ENCODE data around the gene PROKR2.

Gene PROKR2

GRCh38 chr20:5316188-5317158 lies at the start of gene PROKR2:
TSS of gene PROKR2 (minus strand) at chr20:5316954. CDS start at chr20:5314369, 2,585 bp downstream.
- DNase-seq: no peak

DNA sequence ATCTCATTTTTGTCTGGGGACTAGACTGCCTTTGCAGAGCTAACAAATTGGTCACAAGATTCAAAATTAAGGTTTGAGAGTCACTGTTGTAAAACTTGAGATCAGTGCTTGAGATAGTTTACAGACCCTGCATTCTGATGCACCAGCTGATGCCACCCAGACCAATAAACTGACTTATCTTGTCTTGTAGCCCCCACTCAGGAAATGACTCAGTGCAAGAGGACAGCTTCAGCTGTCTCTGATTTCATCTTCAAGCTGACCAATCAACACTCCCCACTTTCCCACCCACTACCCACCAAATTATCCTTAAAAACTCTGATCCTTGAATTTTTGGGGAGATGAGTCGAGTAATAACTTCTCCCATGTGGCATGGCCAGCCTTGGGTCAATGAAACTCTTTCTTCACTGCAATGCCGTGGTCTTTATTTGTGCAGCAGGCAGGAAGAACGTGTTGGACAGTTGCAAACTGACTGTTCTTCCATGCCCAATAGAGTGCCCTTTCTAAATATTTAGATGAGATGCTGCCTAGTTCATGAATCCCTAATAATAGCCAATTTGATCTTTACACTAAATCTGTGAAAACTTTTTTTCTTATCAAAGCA lies 48.3 kb upstream of the PROKR2 start:
- no peak for DNase-seq

DNA sequence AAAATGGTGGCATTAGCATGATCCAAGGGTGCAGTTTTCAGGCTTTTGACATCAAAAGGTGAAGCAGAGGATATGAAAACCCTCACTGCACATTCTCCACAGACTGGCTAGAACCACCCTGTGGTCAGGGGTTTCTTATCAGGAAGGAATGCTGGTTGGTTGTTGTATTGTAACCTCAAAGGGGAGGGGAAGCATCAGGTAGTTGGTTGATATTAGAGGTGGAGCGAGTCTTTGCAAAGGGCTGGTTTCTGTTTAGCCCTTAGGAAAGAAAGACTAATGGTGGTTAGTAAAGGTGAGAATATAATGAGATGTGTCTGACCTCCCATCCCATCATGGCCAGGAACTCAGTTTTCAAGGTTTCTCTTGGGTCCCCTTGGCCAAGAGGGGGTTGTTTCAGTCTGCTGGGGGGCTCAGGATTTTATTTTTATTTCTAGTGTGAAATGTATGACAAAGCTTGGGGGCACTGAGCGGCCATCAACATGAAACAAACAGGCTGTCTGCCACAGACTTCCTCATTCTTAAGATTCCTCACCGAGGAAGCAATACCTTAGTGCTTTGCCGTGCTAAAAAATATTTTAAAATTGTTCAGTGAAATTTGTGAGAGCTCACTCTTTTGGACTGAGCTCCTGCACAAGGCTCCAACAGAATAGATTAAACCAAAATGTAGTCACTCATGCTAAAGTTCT lies 47.5 kb upstream of the PROKR2 start:
- no peak for DNase-seq

DNA sequence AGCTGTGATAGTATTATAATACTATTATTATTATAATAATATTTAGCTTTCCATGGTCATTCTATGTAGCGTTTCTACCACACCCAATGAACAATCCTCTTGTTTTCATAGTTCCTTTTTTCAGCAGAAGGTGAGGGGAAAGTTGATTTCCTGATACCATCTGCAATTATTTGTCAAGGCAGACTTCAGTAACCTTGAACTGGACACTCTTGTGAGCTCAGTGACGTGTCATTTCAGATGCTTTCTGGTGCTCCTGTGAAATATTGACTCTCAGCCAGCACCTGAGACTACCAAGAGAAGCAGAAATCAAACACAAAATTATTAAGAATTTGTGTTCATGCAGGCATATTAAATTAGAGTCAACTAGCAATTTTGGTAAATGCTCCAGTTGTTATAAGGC lies 46.0 kb upstream of the PROKR2 start:
- DNase-seq: no peak

DNA sequence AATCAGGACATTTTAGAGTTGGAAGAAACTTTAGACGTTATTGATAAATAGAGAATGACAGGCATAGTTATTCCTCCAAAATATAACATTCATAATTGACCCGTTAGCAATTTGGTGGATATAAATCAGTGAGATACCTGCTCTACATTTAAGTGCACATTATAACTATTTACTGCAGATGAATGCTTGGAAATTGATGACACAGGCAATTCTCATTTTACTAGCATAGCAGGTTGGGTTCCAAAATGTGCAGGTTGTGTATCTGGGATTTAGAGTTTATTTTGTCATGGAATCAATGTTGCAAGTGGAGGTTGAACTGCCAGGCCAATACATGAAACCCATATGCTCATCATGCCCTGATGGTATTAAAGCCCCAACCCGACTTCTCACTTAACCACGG lies 44.4 kb upstream of the PROKR2 start:
- no peak for DNase-seq

DNA sequence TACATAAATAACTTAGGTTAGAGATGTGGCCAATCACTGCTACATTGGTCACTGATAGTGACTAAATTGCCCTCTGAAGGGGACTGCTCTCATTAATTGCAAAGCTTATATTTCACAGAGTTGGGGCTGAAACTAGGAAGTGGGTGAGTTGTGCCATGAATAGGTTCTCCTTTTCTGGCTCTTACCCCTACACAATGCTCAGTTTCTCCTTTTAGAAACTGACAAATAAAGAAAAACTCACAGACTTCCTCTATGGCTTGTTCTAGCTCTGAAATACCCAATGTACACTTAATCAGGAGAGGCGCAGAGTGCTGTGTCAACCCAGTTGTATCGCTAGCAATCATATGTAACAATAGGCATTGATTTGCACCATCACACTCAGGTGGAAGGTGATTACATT lies 41.2 kb upstream of the PROKR2 start:
- no peak for DNase-seq

- no peak for DNase-seq
These were observed 40.2 kb upstream of the PROKR2 start for GRCh38 chr20:5356941-5357340.

DNA sequence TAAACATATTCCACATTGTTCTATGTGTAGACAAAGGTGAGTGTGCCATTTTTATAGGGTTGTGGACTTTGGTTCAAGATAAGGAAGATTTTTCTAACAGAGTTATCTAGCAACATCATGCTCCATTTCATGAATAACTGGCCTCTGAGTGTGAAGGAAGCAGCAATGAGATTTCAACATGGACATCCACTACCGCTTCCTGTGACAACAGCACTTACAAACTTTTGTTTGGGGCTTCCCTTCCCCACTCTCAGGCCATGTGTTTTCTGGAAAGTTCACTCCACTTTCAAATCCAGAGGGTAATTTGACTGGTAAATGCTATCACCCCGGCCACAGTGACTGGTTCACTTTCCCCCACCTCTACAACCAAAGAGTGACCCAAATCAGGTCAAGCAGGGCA lies 38.1 kb upstream of the PROKR2 start:
- DNase-seq: no peak

- DNase-seq: no peak
These were observed 37.1 kb upstream of the PROKR2 start for GRCh38 chr20:5353624-5354496.

GRCh38 chr20:5349448-5349847 lies 32.7 kb upstream of the PROKR2 start:
- DNase-seq: no peak

DNA sequence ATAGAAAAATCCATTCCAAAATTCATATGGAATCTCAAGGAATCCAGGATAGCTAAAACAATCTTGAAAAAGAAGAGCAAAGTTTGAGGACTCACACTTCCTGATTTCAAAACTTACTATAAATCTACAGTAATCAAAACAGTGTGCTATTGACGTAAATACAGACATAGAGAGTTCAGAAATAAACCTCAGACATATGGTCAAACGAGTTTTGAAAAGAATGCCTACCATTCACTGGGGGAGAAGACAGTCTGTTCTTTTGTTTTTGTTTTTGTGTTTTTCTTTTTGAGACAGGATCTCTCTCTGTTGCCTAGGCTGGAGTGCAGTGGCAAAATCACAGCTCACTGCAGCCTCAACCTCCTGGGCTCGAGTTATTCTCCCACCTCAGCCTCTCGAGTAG lies 25.3 kb upstream of the PROKR2 start:
- DNase-seq: no peak

- no peak for DNase-seq
These were observed 14.6 kb upstream of the PROKR2 start for GRCh38 chr20:5331340-5331739.

- DNase-seq: no peak
These were observed 11.5 kb upstream of the PROKR2 start for GRCh38 chr20:5328268-5328667.

DNA sequence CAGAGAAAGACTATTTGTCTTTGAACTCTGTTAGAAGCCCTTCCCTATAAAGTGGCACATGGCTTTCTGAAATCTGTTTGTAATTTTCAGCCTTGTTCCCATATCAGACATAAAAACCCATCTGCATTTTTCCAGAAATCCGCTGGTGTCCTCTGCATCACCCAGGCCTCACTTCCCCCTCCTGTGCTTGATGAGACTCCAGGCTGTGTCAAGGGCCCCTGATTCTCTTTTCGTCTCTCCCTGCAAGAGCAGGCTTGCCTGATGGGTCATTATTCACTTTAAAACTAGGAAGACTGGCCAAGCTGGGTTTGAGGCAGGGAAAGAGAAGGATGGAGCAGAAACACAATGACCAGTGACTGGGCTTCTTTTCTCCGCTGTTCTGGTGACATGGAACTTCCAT lies 10.6 kb upstream of the PROKR2 start:
- peak; percentile 45 for DNase-seq

- no peak for DNase-seq
These were observed 957 bp downstream of the PROKR2 start for GRCh38 chr20:5315807-5316187.

GRCh38 chr20:5313916-5314315 lies 2.8 kb downstream of the PROKR2 start:
- DNase-seq: no peak

- no peak for DNase-seq
These were observed 4.2 kb downstream of the PROKR2 start for GRCh38 chr20:5312518-5312917.

DNA sequence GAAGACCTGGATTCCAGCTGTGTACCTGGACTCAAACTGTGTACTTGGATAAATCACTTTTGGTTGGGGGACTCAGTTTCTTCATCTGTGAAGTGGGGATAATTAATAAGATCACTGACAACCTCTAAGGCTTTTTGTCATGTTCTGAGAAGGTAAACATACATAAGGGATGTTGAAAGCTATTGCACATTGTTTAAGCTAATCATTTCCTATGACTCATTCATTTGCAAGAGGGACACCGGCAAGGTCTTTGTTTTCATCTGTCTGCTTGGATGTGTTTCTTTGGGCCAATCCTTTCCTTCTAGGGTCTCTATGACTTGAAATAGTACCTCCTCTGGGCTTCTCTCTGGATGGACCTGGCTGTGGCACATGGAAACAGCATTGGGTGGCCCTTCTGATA lies 6.8 kb downstream of the PROKR2 start:
- DNase-seq: no peak

- no peak for DNase-seq
These were observed 17.9 kb downstream of the PROKR2 start for GRCh38 chr20:5298811-5299210.

- DNase-seq: no peak
These were observed 19.3 kb downstream of the PROKR2 start for GRCh38 chr20:5297280-5298004.

DNA sequence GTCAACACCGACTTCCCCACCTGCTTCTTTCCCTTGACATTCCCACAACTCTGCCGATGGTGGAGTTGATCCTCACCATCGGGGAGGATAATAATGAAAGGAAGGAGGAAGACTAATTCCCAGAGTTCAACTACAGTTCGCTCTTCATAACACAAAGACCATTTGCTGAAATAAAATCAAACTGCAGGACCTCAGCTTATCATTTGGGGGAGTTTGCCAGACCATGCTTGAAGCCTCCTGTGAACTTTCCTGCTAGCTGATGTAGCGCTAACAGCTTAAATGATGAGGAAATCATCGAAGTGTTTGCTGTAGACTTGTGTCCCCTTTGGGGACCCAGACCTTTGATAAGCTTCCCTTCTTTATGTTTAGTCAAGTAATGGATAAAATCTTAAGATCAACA lies 26.2 kb downstream of the PROKR2 start:
- no peak for DNase-seq

GRCh38 chr20:5282561-5282960 lies 34.2 kb downstream of the PROKR2 start:
- no peak for DNase-seq
